ENCODE measurements around the gene ITPKB.
"Not testable (repeated sequence)": the region's sequence is repeated elsewhere in the genome, so short reads cannot be mapped to it uniquely, and the experiment has no call there.

ITPKB gene

DNA sequence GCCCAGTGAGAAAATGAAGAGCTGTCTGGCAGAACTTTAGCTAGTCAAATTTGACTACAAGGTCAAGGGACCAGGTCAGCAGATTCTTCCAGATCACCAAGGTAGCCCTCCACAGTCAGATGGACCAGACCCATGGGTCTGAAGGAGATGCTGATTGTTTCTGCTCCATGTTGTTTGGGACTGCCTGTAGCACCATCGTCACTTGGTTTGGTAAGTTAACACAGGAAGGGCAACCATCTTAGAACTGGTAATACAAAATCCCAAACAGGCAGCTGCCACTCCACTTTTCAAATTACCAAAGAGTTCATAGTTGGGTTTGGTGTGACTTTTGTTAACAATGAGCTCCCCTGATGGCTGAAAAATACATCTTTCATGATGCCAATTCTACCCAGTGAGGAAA is 9.0 kb downstream of the ITPKB start:
- DNase-seq, result no peak

DNA sequence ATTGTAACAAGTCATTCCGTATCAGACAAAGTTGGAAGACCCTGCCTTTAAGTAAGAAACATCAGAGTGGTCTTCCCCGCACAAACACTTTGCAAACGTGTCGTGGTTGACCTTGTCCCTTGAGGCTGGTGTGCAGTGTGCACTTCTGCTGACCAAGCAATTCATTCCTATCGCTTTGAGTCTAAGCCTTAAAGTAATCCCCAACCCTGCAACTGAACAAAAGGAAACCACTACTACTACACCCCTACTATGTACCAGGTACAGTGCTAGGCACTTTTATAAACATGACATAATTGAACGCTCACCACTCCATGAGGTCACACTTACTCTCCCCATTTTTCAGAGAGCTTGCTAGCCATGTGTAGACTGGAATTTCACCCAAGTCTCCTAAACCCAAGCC is 10.6 kb downstream of the ITPKB start:
- DNase-seq, result no peak

DNA sequence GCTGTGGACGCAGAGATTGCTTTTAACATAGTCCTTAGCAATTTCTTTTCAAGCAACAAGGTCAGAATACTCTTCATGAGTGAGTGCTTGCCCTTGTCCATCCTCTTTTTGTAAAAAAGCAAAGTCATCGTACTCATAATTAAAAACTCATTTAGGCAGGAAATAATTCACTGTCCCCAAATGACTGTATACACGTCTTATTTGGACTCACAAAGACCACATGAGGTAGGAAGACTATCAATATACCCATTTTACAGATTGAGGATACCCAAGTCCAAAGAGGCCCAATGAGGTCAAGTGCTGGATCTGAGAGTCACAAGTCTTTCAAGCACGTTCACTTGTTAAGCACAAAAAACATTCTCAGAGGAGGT is 13.2 kb downstream of the ITPKB start:
- no peak for DNase-seq

DNA sequence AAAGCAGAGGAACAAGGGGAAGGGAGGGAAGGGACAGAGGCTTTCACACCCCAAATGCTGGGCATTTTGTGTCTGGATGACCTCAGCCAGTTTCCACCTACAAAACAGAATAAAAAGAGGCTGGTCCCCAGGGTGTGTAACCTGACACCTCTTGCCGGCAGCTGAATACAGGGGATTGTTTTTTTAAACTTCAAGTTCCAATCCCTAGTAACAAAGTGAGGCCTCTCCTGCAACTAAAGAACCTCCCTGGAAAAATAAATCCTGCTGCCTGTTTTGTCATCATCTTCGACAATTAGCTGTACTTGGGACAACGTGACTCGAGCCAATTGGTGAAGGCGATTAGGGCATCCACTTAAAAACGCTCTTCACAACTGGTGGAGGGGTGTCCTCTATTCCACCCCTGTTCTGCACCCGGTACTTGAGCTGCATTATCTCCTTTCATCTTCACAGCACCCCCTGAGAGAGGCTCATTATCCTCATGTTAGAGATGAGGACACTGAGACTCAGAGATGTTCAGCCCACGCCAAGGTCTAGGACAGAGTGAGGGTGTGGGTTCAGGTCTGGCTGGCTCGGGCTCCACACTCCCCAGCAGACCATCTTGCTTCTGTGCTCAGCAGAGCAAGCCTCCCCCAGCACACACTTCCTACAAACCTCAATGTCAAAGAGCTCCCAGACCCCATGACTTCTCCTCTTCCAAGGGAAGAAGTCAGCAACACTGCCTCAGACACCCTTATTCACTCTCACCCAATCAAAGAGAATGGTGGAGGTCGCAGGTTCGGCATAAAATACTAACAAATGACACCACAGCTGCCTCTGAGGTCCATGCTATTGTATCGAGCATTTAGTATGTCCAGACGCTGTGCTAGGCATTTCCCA is 15.2 kb downstream of the ITPKB start:
- no peak for DNase-seq

DNA sequence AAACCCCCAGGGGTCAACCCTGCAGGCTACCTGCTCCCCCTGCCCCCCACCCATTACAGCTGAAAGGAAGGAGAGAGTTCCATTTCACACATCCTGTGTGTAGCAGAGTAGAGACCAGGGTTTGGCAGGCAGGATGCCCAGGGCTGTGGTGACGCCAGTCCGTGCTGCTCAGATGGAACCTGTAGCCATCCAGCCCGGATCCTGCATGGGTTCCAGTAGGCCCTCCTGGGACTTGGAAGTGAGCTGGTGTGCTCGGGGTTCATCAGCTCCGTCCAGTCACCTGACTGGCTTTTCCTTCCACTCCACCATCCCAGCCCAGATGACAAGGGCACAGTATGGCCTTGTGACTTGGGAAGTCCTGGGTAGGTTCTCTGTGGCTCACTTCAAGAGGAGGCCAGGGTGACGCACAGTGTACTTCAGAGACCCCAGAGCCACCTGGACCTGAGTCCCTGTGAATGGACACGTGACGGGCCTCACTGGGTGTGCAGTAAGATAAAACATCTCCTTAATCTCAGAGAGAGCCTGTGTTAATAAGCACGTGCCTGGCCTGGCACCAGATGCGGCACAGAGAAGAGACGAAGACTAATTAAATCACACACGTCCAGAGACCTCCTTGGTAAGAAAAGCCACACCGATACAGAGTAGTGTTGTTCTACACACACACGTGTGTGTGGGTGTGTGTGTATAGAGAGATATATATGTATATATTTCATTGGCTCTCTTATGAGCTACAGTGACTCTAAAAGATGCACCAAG is 16.0 kb downstream of the ITPKB start:
- DNase-seq, result no peak

DNA sequence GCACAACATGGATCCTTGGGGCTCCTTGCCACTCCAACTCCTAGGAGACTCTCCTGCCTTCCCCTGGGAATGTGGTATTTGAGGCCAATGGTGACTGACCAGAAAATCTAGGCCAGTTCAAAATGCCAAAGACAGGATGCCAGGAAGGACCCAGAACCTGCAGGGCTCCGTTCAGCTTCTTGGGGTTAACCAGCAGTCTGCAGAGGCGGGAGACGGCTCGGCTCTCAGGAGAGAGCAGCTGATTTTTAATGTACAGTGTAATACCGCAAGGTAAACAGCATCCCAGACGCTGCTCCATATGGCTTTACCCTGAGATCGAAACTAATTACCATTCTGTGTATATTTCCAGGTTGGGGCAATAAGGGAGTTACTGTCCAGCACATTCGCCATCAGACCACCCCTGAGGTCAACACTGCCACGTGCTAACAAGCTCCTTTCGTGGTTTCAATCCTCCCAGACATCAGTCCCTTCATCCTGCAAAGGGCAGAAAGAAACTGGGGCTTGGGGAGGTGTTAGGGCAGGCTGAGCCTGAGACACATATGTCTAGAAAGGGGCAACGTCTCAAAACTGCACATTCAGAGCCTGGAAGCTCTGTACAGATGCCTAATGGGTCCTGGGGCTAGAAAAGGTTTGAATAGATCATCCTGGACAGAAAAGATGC is 16.7 kb downstream of the ITPKB start:
- no peak for DNase-seq

DNA sequence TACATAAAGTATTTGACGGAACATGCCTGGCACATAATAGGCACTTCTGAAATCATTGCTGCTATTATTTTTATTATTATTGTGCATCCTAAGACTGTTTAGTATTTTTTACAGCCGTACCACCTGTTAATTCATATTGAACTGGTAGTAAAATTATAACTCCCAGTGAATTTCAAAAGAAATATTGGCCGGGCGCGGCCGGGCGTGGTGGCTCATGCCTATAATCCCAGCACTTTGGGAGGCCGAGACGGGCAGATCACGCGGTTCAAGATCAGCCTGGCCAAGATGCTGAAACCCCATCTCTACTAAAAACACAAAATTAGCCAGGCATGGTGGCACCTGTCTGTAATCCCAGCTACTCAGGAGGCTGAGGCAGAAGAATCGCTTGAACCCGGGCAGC is 18.5 kb downstream of the ITPKB start:
- not testable (repeated sequence) for DNase-seq

DNA sequence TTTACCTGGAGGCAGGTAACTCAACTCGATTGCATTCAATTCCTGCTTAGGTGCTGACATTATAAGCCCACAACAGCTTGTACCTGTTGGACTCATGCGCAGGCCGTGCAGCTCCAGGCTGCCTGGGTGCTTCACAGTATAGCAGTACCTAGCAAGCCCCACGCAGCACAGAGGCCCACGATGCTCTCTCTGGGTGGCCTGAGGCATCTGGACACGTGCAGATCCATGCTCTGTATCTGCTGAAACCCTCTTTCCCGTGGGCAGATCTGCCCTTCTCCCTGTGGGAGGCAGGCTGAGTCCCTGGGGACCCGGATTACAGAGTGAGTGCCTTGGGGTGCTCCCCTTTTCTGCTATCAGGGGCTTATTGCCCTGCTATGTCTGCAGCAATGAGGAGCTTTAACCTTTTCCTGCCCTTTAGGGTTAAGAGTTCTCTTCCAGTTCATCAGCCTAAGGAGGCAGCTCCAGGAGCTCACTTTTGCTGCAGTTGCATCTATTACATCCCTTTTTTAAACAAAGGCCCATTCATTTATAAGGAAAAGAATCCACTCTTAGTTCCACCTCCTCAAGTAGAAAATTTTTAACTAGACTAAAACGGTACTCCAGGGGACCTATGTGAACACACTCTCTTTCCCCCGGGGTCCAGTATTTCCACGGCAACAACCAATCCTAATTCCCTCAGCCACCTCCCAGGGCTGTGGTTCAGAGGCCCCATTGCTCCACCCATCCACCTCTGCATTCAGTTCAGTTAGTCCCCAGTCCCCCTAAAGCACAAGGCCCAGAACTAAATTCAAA is 19.3 kb downstream of the ITPKB start:
- no peak for DNase-seq

DNA sequence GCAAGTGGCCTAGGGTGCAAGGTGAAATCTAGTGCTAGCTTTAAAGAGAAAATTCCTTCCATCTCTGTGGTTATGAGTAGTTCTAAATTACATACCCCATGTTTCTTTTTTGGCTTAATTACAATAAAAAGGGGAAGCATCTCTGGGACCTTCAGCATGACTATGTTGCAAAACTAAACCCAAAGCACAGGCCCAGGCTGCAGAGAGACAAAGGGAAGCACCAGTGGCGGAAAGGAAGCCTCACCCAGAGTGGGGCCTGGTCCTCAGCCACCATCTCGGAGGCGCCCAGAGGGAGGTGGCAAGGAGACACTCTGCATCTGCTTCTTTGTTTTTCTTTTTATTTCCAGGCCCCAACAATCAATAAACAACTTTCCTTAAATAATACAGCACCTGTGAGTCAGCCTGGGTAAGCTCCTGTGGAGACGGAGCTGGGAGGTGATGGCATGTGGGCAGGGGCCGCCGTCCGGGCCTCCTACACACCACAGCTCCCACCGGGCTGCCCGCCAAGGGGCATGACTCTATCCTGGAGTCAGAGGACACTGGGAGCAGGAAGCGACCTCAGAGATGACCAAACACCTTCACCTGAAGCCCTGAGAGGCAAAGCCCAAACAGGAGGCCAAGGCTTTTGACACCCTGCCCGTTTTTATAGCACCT is 21.7 kb downstream of the ITPKB start:
- peak; percentile 84 for DNase-seq

DNA sequence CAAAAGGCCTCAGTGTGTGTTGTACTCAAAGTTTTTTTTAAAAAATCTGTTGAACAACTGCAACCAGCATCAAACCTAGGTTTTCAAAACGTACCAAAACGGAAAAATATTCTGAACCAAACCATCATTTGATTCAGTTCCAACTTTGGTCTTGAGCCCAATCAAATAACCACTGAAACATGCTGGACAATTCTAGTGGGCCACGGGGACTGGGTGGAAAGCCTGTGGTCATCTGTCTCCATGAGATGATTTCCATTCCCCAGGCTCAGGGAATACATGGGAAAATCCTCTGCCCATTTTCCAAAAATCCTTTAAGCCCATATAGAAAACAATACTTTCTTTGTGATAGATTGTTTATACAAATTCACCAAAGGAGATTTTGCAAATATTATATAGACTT is 22.5 kb downstream of the ITPKB start:
- no peak for DNase-seq

DNA sequence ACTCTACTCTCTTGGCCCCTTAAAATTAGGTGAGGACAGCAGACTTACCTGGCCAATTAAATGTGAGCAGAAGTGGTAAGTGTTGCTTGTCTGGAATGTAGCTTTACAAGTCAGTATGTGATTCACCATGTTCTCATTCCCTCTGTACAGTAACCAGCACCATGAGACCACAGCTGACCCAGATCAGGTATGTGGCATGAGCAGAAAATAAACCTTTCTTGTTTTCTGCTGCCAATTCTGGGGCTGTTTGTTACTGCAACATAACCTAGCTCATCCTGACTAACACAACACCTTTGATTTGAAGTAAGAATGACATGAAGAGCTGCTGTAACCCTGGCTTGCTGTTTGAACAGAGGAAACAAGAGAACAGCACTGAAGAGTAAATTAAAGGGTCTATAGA is 24.9 kb downstream of the ITPKB start:
- no peak for DNase-seq

DNA sequence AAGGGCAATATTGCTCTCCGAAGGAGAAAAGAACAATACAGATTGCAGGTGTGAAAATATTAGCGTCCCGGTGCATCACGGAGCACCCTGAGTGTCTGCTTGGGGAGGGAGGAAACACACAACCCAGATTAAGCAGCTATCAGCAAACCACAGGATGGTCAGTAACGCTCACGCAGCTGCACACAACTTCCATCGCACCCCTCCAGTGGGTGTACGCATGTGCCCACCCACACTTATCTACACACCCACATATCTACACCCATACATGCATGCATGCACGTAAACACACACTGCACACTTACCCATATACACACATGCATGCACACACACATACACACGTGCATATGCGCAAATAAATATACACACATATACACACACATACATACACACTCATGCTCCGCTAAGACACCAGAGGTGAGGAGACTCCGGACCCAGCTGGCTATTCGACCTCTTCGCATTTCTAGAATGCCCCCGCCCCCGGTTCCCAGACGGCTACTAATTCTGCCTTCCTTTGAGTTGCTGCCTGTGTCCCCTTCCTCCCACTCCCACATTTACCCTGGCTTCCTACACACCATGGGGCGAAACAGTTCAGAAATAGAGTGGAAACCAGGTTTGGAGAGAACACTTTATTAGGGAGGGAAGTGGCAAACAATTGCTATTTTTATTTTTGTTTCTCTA is 26.2 kb downstream of the ITPKB start:
- no peak for DNase-seq

DNA sequence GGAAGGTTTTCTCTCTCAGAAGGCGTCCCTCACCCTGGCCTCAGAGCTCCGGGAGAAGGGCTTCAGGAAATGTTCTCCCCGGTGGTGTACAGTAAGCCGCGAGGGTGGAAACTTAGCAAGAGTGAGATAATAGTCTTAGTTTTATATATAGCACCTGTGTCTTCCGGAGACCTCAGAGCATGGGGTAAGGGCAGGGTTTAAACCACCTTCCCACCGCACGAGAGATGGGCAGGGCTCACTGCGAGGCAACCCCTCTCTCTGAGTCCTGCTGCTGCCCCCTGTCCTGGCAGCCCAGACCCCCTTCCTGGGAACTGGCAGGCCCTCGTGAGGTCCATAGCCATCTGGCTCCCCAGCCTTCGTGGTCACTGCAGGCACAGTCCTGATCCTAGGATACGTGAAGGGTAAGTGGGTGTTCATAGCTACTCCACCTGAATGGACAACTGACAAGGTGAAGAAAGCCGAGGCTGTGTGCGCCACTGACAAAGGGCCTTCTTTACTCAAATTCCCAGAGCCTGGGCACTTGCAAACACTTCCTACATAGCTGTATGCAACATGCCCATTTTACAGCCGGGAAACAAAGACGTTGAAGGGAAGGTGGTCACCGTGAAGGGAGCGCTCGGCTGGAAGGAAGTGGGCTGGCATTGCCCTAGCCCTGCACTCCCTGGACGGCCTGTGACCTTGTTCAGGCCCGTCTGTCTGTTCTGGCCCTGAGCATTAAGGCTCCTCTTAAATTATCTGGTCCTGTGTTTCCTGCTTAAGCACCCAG is 26.9 kb downstream of the ITPKB start:
- DNase-seq, result no peak

DNA sequence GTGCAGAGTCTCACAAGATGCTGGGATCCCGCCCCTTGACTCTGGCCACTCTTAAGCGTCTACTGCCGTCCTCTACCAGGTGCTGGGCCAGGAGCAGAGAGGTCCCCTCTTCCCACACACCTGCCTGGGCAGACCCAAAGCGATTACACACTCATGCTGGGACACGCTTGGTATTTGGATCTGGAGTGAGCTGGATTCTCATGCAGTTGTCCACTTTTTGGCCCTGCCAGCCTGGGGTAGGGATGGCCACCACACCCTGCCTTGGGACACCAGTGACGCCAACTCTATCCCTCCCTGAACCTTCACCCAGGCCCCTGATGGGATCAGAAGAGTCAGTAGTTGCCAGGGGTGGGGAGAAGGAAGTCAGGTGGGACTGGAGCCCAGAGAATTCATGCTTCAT is 28.6 kb downstream of the ITPKB start:
- DNase-seq, result no peak

DNA sequence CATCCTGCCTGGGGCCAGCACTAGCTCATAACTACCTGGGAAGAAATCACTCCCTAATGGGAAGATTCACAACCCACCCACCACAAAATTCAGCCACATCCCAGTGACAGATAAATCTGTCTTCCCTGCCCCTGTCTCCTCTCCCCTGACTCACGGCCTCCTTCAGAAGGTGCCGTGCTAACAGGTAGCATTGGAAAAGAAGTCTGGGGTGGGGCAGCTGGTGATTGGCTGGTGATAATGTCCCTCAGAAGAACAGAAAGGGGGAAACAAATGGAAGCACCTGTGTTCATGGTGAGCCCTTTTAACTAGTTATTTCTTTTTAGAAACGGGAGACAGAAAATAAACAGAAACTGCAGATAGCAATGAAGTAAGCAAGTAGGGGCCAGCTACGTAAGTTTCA is 29.1 kb downstream of the ITPKB start:
- no peak for DNase-seq

DNA sequence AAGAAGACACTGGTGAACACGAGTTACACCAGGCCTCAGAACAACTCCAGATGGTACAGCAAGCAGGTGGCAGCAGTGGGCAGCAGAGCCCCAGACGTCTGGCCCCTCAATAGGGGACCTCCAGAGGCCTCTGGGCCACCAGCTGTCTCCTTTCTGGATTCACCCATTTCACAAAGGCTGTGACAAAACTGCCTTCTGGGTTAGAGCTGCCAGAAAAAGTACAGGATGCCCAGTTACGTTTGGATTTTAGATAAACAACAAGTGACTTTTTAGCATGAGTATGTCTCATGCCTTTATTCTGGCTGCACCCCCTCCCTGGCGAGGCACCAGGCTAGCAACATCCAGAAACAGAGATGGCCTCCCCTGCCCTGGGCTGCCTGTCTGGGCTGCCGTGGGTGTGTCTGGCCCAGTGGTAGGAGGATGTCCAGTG is 30.1 kb downstream of the ITPKB start:
- no peak for DNase-seq

DNA sequence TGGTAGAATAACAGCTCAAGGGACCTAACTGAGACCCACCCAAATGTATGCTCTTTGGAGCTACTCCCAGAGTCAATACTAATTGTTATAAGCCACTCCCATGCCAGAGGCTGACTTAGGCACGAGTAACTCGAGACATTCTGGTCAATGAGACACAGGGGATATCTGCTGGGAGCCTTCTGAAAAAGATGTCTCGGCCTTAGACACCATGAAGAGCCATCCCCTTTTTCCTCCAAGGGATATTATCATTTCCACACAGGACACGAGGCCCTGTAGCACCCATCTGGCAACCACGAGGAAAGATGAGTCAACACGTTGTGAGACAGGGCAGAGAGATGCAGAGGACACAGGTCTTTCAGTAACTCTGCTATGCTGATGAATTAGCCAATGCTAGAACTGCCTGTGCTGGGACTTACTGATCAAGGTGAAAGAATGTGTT is 30.7 kb downstream of the ITPKB start:
- peak; percentile 84 for DNase-seq

DNA sequence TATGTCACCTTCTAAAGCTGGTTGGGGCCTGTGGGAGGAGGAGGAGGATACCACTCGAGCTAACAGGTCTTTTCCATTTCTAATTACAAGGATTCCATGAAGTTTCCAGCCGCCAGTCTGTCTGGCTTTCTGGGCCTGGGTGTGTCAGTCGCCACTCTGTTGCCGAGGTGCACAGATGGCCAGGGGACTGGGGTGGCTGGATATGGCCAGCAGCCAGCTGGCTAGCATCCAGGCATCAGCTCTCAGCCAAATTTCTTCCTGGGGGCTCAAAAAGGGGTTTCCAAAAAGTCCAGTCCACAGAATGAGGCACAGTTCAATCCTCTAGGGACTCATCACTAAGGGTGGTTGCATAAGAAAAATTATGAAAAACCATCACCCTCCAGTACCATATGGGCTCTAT is 32.4 kb downstream of the ITPKB start:
- DNase-seq, result no peak

DNA sequence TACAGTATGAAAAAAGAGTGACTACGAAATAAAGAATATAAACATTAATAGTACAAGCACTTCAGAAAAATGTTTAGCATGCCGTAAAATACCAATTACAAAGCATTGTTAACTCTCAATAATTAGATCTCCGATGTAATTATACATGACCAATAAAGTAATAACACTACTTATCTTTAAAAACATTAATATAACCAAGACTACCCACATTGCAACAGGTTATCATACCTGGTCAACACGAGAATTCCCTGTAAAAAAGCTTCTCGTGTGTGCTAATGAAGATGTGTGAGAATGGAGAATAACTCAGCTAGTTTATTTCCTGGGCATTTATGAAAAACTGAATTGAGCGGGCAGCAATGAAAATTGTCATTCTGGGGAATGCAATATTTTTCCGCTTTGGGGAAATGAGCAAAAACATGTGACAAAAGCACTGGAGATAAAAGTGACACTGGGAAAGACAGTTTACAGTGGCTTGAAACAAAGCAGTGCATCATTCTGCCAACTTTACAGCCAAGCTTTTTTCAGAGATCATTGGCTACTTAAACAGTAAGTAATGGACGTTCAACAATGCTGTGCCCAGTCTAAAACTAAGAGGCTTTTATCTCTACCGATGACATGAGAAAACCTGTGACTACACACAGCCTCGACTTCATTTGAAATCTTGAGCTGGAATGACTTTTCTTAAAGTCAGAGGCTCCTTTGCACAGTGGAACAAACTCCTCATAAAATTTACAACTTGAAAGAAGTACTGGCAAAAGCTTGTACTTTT is 34.7 kb downstream of the ITPKB start:
- no peak for DNase-seq

All from inflammatory macrophage treated with lipopolysaccharide for 4 hours (primary cell).